H1 (cell line): ENCODE data around the gene PRKAR1B. TPM values are rescaled to one million over a fixed set of nuclear protein-coding genes. Genes with fewer than 3 reads are reported as not detected.

Experiments used
- BRCA1 ChIP-seq: IDR thresholded peaks from 2 replicates; pipeline ENCODE4 v1.6.1; 2012; ENCODE audit warnings: low read depth, low read length, improper control_type of control experiment
- JUND ChIP-seq: IDR thresholded peaks from 2 replicates; pipeline ENCODE4 v1.6.1; 2011; ENCODE audit warnings: mild to moderate bottlenecking, improper control_type of control experiment, low read length
- PHF8 ChIP-seq: fragments of 200-600 bp; sonication (generic); conservative IDR thresholded peaks from 2 replicates; pipeline ENCODE4 v1.7.1; 2012; ENCODE audit warnings: low read depth, mild to moderate bottlenecking, inconsistent platforms, low read length, moderate library complexity
- RBBP5 ChIP-seq: IDR thresholded peaks from 2 replicates; pipeline ENCODE4 v1.7.1; 2012; ENCODE audit warnings: low read depth, mild to moderate bottlenecking, inconsistent platforms, low read length, moderate library complexity, borderline replicate concordance
- SP2 ChIP-seq: IDR thresholded peaks from 2 replicates; pipeline ENCODE4 v1.6.1; 2012; ENCODE audit warnings: mild to moderate bottlenecking, low read length, inconsistent platforms
- SP4 ChIP-seq: IDR thresholded peaks from 2 replicates; pipeline ENCODE4 v1.6.1; 2012; ENCODE audit warnings: low read length, inconsistent platforms
- SUZ12 ChIP-seq: fragments of 200-600 bp; sonication (generic); IDR thresholded peaks from 2 replicates; pipeline ENCODE4 v1.6.1; 2012; ENCODE audit warnings: mild to moderate bottlenecking, inconsistent platforms, low read length, moderate library complexity, mixed read lengths
- TAF1 ChIP-seq: IDR thresholded peaks from 2 replicates; pipeline ENCODE4 v1.6.1; 2011; ENCODE audit warnings: mild to moderate bottlenecking, low read depth, low read length
- polyA plus RNA-seq, 7 experiments: library from polyadenylated mRNA; depleted of rRNA in 3 of 7; stranded (reverse) in 5 of 7; unstranded in 2 of 7; fragments of >200 nt in 5 of 7; fragments of 200-250 nt in 2 of 7; gene quantifications; 1 replicate in 5 of 7; 2 replicates in 1 of 7; 4 replicates in 1 of 7; pipeline versions ENCODE4 v1.2.1 to v1.2.3, GENCODE V29; 2011 to 2013; ENCODE audit warnings: missing spikeins in 2 of 7, mixed read lengths in 2 of 7
- total RNA-seq: library from RNA; stranded (reverse); fragmentation: NEBNext Ultra II Directional; extraction: Animal tissue kit (Norgen Biotek cat#: 25700); gene quantifications from 2 replicates; pipeline ENCODE4 v1.2.1, GENCODE V29; 2021
- TF ChIP-seq, protein P1 (sequence below): IDR thresholded peaks from 2 replicates; pipeline ENCODE4 v1.6.1; 2011; ENCODE audit warnings: low read depth, mild to moderate bottlenecking, low read length; ENCODE audit not compliant: insufficient read depth

Gene PRKAR1B
- total and polyA plus RNA-seq, 2 of the 8 experiments (the other 6 are each of a cell fraction or from before 2014, with no cell fraction given) = 12.3 to 55.7 TPM

DNA sequence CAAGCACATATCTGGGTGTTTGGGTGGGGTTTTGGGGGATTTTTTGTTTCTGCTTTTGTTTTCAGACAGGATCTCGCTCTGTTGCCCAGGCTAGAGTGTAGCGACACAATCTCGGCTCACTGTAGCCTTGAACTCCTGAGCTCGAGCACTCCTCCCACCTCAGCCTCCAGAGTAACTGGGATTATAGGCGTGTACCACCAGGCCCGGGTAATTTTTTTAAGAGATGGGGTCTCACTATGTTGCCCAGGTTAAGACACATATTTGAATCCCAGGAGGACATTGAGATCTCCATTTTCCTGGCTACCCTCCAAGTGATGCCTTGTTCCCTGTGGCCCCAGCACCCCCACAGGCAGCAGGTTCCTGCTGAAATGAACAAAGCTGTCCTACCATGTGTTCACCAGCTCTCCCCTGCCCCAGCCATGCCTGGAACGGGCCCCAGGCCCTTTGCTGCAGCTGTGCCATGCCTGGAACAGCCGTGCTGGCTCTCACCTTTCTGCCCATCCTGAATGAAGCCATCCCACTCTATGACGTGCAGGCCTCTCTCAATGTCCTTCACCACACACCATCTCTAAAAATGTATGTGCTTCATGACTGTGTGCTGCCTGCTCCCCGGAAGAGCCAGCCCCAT, 55.6 kb downstream of the PRKAR1B start (continued):
- TF ChIP-seq, protein P1, sequence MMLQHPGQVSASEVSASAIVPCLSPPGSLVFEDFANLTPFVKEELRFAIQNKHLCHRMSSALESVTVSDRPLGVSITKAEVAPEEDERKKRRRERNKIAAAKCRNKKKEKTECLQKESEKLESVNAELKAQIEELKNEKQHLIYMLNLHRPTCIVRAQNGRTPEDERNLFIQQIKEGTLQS = no peak
- TF ChIP-seq TAF1 (no peak), SP2 (no peak), BRCA1 (no peak), SUZ12 (no peak), PHF8 (no peak), RBBP5 (no peak), JUND (no peak), SP4 (no peak)
- TF ChIP-seq, all 59 proteins: peak for 0
